Measurements from ENCODE around the gene TERB1. TPM values are rescaled to one million over a fixed set of nuclear protein-coding genes. Genes with fewer than 3 reads are reported as not detected.

TERB1 gene
- total RNA-seq, 2 donors from 2014 or later: 0.14 TPM; not detected in 1

DNA sequence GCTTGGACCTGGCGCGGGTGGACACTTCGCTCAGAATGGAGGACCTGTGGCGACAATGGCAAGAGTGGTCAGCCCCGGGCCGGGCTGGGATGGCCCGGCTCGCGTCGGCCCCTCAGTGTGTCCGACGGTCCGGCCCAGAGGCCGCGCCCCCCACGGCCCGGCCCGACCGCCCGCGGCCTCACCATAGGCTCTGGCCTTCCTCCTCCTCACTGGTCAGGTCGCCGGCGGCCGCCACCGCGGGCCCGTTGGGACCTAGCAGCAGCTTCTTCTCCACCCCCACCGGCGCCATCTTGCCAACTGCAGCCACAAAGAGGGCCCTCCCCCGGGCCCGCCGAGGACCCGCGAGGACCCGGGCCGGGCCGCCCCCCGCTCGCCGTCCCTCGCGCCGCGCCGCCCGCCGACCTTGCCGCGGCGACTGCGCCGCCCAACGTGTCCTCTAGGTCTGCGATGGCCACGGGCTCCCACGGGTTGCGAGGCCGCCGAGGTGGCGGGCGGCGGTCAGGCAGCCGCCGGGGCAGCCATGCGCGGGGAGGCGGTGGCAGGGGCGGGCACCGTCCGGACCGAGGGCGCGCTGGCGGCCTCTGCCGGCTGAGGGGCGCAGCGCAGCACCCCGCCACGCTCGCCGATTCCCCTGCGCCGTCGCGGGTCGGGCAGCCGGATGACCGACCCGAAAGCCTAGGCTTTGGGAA, 49.9 kb downstream of the TERB1 start, which contains the start of gene DYNC1LI2:
DYNC1LI2 (minus strand) TSS at position 307 of the 689 bp plus-strand sequence; CDS start at position 289, 18 bp downstream.
- Mint-ChIP-seq H3K27me3 (ENCODE audit: low read depth) (peaks cover 10% of the 10 kb centered on the region), H3K9me3 (no peaks in the 10 kb centered on the region), H3K27ac (peak within 1 kb of the TSS; percentile 94), H3K4me1 (ENCODE audit: low read depth) (peaks cover 47% of the 10 kb centered on the region), H3K36me3 (ENCODE audit: insufficient read depth in 2 of 2) (peaks cover 8 to 14% of the 10 kb centered on the region in 2 donors), H3K4me3 (peak within 1 kb of the TSS; percentile 76 to 89)
- peak; percentile 88 to 91 for ATAC-seq (replicated peaks in 1 of 2)
- DNase-seq: peak; percentile 88 to 92

DNA sequence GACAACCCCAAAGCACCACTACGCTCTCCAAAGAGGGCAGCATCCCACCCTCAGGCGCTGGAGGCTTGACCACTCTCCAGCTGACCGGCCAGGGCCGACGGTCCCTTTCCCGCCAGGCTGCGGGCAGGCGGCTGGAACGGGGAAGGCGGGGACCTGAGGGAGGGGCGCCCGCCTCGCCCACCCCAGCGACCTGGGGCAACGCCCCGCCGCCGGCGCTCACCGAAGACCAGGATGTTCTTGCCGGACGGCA, 50.4 kb downstream of the TERB1 start:
- no peaks in the 10 kb centered on the region for H3K9me3 Mint-ChIP-seq
- peaks cover 11 to 17% of the 10 kb centered on the region in 2 donors for H3K36me3 Mint-ChIP-seq (ENCODE audit: insufficient read depth in 2 of 2)
- ATAC-seq (replicated peaks in 1 of 2) (peak; percentile 12 to 28), DNase-seq (peak in 1 of 2 donors; percentile 32)
- H3K4me1 Mint-ChIP-seq (ENCODE audit: low read depth): peaks cover 51% of the 10 kb centered on the region
- peaks cover 10% of the 10 kb centered on the region for H3K27me3 Mint-ChIP-seq (ENCODE audit: low read depth)
- peak overlapping the region; percentile 72 for H3K27ac Mint-ChIP-seq
- H3K4me3 Mint-ChIP-seq: peak overlapping the region; percentile 76 to 89

DNA sequence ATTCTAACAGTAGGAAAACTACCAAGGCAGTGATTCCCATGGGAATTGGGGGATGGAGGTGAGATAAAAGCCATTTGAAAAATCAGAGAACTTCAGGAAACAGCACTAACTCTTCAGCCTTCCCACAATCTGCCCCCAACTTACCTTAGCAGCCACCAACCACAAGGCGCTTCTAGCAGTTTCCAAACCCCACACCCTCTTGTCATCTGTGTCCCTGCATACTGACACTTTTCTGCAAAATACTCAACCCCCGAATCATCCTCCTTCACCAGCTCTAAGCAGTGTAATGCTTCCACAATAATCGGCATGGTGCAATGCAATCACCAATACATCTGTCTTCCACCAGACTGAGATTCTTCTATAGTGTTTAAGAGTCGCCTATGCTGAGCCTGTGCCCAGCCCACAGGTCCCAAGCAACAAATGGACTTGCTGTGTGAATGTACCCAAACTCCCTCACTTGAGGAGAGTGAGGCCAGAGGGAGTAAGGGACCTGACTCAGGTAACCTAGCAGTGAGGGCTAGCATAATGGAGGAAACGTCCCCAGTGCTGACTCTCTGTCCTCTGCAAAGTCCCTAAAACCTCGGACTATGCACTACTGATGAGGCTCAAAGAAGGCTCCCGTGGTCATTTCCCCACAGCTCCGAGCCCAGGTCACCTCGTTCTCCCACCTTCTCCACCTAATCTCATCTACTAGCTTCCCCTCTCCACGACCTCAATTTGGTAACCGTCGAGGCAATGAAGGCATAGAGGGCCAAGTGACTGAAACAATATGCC, 50.9 kb downstream of the TERB1 start:
- Mint-ChIP-seq H3K36me3 (ENCODE audit: insufficient read depth in 2 of 2) (peaks cover 11 to 17% of the 10 kb centered on the region in 2 donors), H3K27me3 (ENCODE audit: low read depth) (peaks cover 10% of the 10 kb centered on the region), H3K4me1 (ENCODE audit: low read depth) (peaks cover 53% of the 10 kb centered on the region), H3K9me3 (no peaks in the 10 kb centered on the region), H3K27ac (peak overlapping the region; percentile 72), H3K4me3 (peak overlapping the region; percentile 76 to 89)
- DNase-seq (no peak), ATAC-seq (replicated peaks in 1 of 2) (no peak)

DNA sequence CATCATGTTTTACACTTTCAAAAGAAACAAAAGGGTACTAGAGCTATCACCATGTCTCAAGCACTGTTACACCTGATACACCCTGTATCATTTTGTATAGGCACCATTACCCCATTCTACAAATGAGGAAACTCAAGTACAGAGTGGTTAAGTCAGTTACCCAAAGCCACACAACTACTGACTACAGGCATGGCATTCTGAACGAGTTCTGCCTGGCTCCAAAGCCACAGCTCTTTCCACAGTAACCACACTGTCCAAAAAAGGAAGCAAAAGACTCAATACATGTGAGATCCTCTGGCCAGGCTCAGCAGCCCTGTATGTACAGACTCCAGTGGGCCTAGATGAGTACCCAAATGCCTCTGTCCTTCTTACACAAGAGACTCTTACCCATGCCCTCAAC, 54.7 kb downstream of the TERB1 start:
- Mint-ChIP-seq H3K4me3 (peak overlapping the region in 1 of 2 donors; percentile 5), H3K4me1 (ENCODE audit: low read depth) (peaks cover 45% of the 10 kb centered on the region)

DNA sequence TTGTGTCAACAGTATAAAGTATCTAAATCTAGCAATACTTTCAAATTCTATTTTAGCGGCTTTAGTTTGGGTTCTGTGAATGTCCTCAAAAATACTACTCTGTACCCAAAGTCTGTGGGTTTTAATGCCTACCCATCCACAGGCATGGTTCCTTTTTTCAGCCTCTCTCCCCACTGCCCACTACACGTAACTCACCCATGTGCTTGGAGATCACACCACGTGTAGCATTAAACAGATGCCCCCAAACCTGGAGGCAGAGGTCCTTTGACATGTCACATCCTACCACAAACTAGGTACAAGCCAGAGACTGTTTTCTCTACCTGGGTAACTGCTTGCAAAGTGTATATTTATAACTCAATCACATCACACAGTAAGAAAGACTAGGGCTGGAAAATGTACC, 55.3 kb downstream of the TERB1 start:
- Mint-ChIP-seq H3K27me3 (ENCODE audit: low read depth) (no peaks in the 10 kb centered on the region), H3K9me3 (no peaks in the 10 kb centered on the region), H3K27ac (peak overlapping the region; percentile 30), H3K4me3 (no peak overlapping the region), H3K36me3 (ENCODE audit: insufficient read depth in 2 of 2) (peaks cover 11 to 25% of the 10 kb centered on the region in 2 donors), H3K4me1 (ENCODE audit: low read depth) (peaks cover 45% of the 10 kb centered on the region)
- DNase-seq: no peak
- no peak for ATAC-seq (replicated peaks in 1 of 2)

More for the DNA sequence above, 54.7 kb downstream of the TERB1 start:
- peaks cover 13 to 26% of the 10 kb centered on the region in 2 donors for H3K36me3 Mint-ChIP-seq (ENCODE audit: insufficient read depth in 2 of 2)
- peak overlapping the region; percentile 15 for H3K27ac Mint-ChIP-seq
- no peaks in the 10 kb centered on the region for H3K9me3 Mint-ChIP-seq
- DNase-seq: peak; percentile 44 to 55
- ATAC-seq (replicated peaks in 1 of 2): peak; percentile 57 to 65
- no peaks in the 10 kb centered on the region for H3K27me3 Mint-ChIP-seq (ENCODE audit: low read depth)

DNA sequence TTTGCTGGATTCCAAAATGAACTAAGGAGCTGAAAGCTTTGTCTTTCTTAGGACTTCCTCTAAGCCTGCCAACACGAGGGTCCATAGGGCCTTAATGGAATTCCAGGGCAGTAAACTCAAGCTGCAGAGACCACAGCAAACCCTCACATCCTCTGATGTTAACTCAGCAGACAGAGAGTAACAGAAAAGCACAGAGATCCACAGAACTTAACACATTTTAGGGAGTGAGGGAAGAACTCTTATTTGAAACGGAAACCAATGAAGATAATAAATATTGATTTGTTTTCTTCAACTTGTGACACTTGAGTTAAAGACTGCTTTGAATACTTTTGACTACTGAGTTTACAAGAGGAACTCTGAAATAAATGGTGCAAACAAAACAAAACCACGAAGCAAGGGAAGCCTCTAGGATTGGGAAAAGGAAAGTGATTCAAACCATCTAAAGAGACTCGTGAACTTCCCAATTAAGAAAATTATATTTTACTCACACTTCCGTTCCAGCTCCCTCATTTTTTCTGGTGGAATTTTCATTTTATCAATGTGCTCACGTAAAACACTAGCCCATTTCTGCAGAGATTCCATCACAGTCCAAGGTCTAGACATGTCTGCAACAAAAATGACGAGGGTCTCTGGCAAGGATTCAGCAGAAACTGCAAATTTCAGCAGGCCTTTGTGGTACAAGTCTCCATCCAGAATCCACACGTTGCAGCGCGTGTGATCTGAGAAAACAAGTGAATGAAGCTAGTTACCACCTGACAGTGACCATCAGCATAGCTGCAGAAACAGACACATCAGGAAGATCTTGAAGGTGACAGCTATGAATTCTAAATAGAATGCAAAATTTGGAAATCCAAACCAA, 59.2 kb downstream of the TERB1 start:
- ATAC-seq (replicated peaks in 1 of 2): no peak
- Mint-ChIP-seq H3K4me3 (no peak overlapping the region), H3K4me1 (ENCODE audit: low read depth) (peaks cover 28% of the 10 kb centered on the region), H3K36me3 (ENCODE audit: insufficient read depth in 2 of 2) (peaks cover 7 to 21% of the 10 kb centered on the region in 2 donors), H3K9me3 (no peaks in the 10 kb centered on the region), H3K27ac (peak overlapping the region; percentile 14), H3K27me3 (ENCODE audit: low read depth) (no peaks in the 10 kb centered on the region)
- DNase-seq: no peak

DNA sequence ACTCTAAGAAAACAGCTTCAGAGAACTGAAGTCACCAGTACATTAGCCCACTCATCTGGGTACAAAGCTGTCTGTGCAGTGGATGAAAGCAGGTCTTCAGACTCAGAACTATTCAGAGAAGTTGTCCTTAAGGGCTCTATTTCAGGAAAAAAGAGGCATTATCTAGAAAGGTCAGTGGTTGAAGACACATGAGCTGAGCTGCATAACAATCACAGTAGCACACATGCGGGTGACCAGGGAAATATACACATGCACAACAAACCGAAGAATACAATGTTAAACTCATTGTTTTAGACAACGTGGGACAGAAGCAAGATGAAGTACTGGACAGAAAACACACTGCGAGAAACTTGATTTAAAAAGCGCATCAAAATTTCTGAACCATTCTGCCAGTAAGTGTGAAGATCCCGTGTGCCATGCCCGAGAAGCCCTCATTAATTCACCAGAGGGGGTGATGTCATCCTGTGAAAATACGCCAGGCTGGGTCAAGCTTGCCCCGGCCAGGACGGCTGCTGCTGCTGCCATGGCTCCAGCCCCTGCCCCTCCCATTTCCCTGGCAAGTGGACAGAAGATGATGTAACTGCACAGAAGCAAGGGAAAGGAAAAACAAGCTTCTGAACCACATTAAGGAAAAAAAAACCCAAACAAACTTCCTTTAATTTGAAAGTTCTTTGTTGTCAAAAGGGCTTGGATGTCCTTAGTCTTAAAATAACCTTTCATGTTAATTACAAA, 60.0 kb downstream of the TERB1 start:
- Mint-ChIP-seq H3K9me3 (no peaks in the 10 kb centered on the region), H3K4me1 (ENCODE audit: low read depth) (peaks cover 19% of the 10 kb centered on the region), H3K36me3 (ENCODE audit: insufficient read depth in 2 of 2) (peaks cover 4 to 21% of the 10 kb centered on the region in 2 donors), H3K27me3 (ENCODE audit: low read depth) (no peaks in the 10 kb centered on the region), H3K27ac (peak overlapping the region; percentile 16), H3K4me3 (no peak overlapping the region)
- DNase-seq (no peak), ATAC-seq (replicated peaks in 1 of 2) (no peak)

DNA sequence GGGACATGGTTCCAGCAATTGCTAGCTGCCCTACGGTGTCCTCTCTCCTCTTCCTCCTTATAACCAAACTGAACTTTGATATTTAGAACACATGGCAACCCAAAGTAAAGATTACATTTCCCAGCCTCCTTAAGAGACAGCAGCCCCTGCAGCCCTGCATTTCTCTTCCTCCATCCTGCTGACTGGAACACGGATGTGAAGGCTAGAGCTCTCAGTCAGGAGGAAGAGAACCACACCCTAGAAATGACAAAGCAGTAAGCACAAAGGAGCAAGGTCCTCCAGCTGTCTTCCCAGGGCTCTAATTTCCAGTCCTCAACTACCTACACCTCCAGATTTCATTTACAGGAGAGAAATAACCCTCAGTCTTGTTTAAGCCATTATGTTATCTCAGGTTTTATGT, 60.9 kb downstream of the TERB1 start:
- H3K4me1 Mint-ChIP-seq (ENCODE audit: low read depth): peaks cover 14% of the 10 kb centered on the region
- H3K27ac Mint-ChIP-seq: no peak overlapping the region
- H3K36me3 Mint-ChIP-seq (ENCODE audit: insufficient read depth in 2 of 2): peaks cover 1 to 23% of the 10 kb centered on the region in 2 donors
- no peak for ATAC-seq (replicated peaks in 1 of 2)
- no peaks in the 10 kb centered on the region for H3K27me3 Mint-ChIP-seq (ENCODE audit: low read depth)
- H3K4me3 Mint-ChIP-seq: no peak overlapping the region
- no peaks in the 10 kb centered on the region for H3K9me3 Mint-ChIP-seq
- DNase-seq: no peak

DNA sequence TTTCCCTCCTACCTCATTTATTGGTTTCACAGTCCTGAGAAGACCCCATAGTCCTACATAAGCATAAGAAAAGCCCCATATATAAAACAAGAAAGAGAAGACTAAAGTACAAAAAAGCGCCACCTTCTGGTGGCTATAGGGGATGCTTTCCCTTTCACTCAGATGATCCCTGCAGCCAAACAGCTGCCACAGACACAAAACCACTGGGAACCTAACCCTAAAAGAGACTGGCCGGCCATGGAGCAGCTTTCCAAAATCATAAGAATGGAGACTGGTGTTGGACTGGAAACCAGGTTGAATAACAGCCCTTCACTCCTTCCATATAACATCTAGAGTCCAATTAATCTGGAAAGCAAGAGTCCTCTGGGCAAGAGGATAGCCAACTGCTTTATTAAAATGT, 61.4 kb downstream of the TERB1 start:
- peaks cover 1 to 27% of the 10 kb centered on the region in 2 donors for H3K36me3 Mint-ChIP-seq (ENCODE audit: insufficient read depth in 2 of 2)
- no peaks in the 10 kb centered on the region for H3K9me3 Mint-ChIP-seq
- H3K4me3 Mint-ChIP-seq: no peak overlapping the region
- peak overlapping the region; percentile 8 for H3K27ac Mint-ChIP-seq
- peaks cover 14% of the 10 kb centered on the region for H3K4me1 Mint-ChIP-seq (ENCODE audit: low read depth)
- peak; percentile 43 to 51 for ATAC-seq (replicated peaks in 1 of 2)
- DNase-seq: peak; percentile 23 to 47
- H3K27me3 Mint-ChIP-seq (ENCODE audit: low read depth): no peaks in the 10 kb centered on the region

DNA sequence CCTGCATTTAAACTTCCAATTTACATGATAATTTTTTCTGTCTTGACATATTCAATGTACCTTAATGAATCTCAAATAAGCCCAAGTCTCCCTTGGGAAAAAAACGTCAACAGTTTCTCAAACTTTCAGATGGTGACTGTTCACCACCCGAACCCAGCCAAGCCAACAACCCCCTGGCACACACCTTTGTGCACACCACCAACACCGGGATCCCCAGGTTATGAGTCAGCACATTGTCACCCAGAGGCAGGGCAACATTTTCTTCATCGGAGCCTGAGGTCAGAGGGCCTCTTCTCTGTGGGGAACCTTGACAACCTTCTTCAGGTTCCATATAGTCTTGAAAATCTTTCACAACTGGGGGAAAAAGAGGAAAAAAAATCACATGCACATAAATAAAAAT, 65.5 kb downstream of the TERB1 start:
- Mint-ChIP-seq H3K9me3 (no peaks in the 10 kb centered on the region), H3K36me3 (ENCODE audit: insufficient read depth in 2 of 2) (peaks cover 0 to 32% of the 10 kb centered on the region in 2 donors), H3K4me3 (no peak overlapping the region), H3K27me3 (ENCODE audit: low read depth) (no peaks in the 10 kb centered on the region), H3K27ac (peak overlapping the region; percentile 60), H3K4me1 (ENCODE audit: low read depth) (peaks cover 14% of the 10 kb centered on the region)
- no peak for DNase-seq
- ATAC-seq (replicated peaks in 1 of 2): no peak

DNA sequence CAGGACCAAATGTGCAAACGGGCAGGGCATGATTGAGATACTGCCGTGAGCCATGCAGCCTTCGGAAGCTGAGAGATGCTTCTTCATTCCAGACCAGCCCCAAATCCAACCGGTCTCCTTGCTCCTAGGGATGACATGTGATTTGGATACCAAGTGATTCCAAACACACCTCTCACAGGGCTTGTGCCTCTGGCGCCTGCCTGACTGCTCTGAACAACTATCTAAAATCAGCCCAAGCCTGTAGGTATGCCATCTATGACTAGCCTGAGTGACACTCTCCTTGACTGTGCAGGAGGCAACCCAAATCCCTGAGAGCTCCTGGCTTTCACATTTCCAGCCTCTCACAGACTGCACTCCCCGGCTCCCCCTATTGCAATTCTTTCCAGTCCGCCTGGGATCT, 70.3 kb downstream of the TERB1 start:
- Mint-ChIP-seq H3K4me3 (no peak overlapping the region), H3K9me3 (no peaks in the 10 kb centered on the region), H3K4me1 (ENCODE audit: low read depth) (no peaks in the 10 kb centered on the region), H3K36me3 (ENCODE audit: insufficient read depth in 2 of 2) (peaks cover 2 to 38% of the 10 kb centered on the region in 2 donors), H3K27ac (no peak overlapping the region), H3K27me3 (ENCODE audit: low read depth) (no peaks in the 10 kb centered on the region)
- ATAC-seq (replicated peaks in 1 of 2): no peak
- no peak for DNase-seq

DNA sequence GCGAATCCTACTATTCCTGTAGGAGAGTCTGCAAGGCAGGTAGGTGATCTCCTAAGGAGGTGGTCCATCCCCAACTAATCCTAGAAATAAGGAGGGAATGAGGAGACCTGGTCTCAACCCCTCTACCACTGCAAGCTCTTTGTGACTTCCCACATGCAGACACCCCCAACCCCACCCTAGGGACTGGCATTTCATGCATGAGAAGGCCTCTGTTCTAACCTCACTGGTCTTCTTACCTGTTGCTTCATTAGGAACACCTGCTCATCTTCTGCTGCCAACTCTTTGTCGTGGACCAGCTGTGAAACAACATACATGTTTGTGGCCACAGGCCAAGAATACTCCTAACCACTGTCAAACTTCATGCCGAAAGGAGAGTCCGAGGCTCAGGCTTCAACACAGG, 72.6 kb downstream of the TERB1 start:
- H3K9me3 Mint-ChIP-seq: no peaks in the 10 kb centered on the region
- H3K4me3 Mint-ChIP-seq: no peak overlapping the region
- ATAC-seq (replicated peaks in 1 of 2) (no peak), DNase-seq (no peak)
- no peak overlapping the region for H3K27ac Mint-ChIP-seq
- H3K4me1 Mint-ChIP-seq (ENCODE audit: low read depth): no peaks in the 10 kb centered on the region
- peaks cover 6 to 35% of the 10 kb centered on the region in 2 donors for H3K36me3 Mint-ChIP-seq (ENCODE audit: insufficient read depth in 2 of 2)
- no peaks in the 10 kb centered on the region for H3K27me3 Mint-ChIP-seq (ENCODE audit: low read depth)
